ENCODE data around the gene EEA1. TPM values are rescaled to one million over a fixed set of nuclear protein-coding genes. Genes with fewer than 3 reads are reported as not detected.

The EEA1 gene
- total and polyA plus RNA-seq, 10 of the 15 experiments (the other 5 are each of a cell fraction or from before 2014, with no cell fraction given): 5.5 to 40.3 (median 13.5) TPM

- 0 out of 2 replicates have a peak overlapping the region, but pooled peaks have one; percentile 25 for H3K9ac ChIP-seq (ENCODE audit: control insufficient read depth, insufficient read depth, low read length)
- DNase-seq (ENCODE audit: low read depth, low spot score): peak; percentile 44
- intact Hi-C loops (cut with micrococcal nuclease; ENCODE audit: unreplicated experiment) (loop anchor here (5.0 kb wide), 5 partner anchors 45 to 450 kb away; partner anchors contain the start of genes NUDT4 and PLEKHG7), in situ Hi-C loops (cut with MboI) (no loop called here)
- H2AFZ ChIP-seq (ENCODE audit: control insufficient read depth, low read depth, low read length): no peak overlapping the region
- SMC1A ChIA-PET (ENCODE audit: uncharacterized antibody, unreplicated experiment): interaction anchor here (0.5 to 7.4 kb wide), 37 partner anchors 12 to 1545 kb away, joined by 3 to 76 read pairs (median 4); no protein-coding TSS in a partner anchor
- no peaks in the 10 kb centered on the region for H3K27me3 ChIP-seq (replicated peaks in 1 of 2; ENCODE audit: control insufficient read depth in 2 of 2, insufficient read depth in 2 of 2, low read length in 1 of 2)
- no peaks in the 10 kb centered on the region for H4K20me1 ChIP-seq (ENCODE audit: control insufficient read depth, insufficient read depth)
- FAIRE-seq: no peak
- peak overlapping the region; percentile 88; the same call in 1 of the 2 replicates for H3K27ac ChIP-seq (ENCODE audit: control insufficient read depth, insufficient read depth)
- BruUV-seq (replicated peaks): no TSS peak
- TF ChIP-seq RAD21 (IDR thresholded peaks at IDR 0.05; ENCODE audit: insufficient read depth, low read depth, low read length) (peak; percentile 21; the same call in 1 of the 2 replicates), CREB1 (IDR thresholded peaks at IDR 0.05; ENCODE audit: low read depth) (peak; percentile 58; the same call in 1 of the 2 replicates), ZNF24 (IDR thresholded peaks at IDR 0.05) (0 out of 2 replicates have a peak, but pooled peaks have one; percentile 4), CREM (IDR thresholded peaks at IDR 0.05; ENCODE audit: low read depth) (peak; percentile 5; the same call in 1 of the 2 replicates), MTA3 (IDR thresholded peaks at IDR 0.05; ENCODE audit: borderline replicate concordance, low read length) (0 out of 2 replicates have a peak, but pooled peaks have one; percentile 16), BMI1 (IDR thresholded peaks at IDR 0.05; ENCODE audit: borderline replicate concordance) (no peak), EP300 (IDR thresholded peaks at IDR 0.05; ENCODE audit: borderline replicate concordance in 1 of 2, control insufficient read depth in 1 of 2, low read depth in 2 of 2, low read length in 2 of 2) (0 out of 4 replicates have a peak, but pooled peaks of 1 of the 2 experiments have one; percentile 29), MEF2A (IDR thresholded peaks at IDR 0.05; ENCODE audit: insufficient read depth, low read depth, low read length) (0 out of 2 replicates have a peak, but pooled peaks have one; percentile 43), MYB (IDR thresholded peaks at IDR 0.05; ENCODE audit: borderline replicate concordance, low read depth, low read length) (no peak), ZBED1 (IDR thresholded peaks at IDR 0.05; ENCODE audit: borderline replicate concordance) (0 out of 2 replicates have a peak, but pooled peaks have one; percentile 29), MEF2B (IDR thresholded peaks at IDR 0.05; ENCODE audit: partially characterized antibody, poor library complexity, severe bottlenecking) (peak; percentile 74), PKNOX1 (IDR thresholded peaks at IDR 0.05) (peak; percentile 45), IRF4 (IDR thresholded peaks at IDR 0.05; ENCODE audit: low read depth, low read length) (no peak), EZH2 (IDR thresholded peaks at IDR 0.05; ENCODE audit: borderline replicate concordance, control insufficient read depth, low read depth, low read length) (no peak), CBFB (IDR thresholded peaks at IDR 0.05; ENCODE audit: low read depth) (no peak)
- TF ChIP-seq, protein P1, sequence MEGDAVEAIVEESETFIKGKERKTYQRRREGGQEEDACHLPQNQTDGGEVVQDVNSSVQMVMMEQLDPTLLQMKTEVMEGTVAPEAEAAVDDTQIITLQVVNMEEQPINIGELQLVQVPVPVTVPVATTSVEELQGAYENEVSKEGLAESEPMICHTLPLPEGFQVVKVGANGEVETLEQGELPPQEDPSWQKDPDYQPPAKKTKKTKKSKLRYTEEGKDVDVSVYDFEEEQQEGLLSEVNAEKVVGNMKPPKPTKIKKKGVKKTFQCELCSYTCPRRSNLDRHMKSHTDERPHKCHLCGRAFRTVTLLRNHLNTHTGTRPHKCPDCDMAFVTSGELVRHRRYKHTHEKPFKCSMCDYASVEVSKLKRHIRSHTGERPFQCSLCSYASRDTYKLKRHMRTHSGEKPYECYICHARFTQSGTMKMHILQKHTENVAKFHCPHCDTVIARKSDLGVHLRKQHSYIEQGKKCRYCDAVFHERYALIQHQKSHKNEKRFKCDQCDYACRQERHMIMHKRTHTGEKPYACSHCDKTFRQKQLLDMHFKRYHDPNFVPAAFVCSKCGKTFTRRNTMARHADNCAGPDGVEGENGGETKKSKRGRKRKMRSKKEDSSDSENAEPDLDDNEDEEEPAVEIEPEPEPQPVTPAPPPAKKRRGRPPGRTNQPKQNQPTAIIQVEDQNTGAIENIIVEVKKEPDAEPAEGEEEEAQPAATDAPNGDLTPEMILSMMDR (IDR thresholded peaks at IDR 0.05 in 2 of 3, conservative IDR thresholded peaks at IDR 0.05 in 1 of 3; ENCODE audit: control insufficient read depth in 2 of 3, extremely low read depth in 1 of 3, insufficient read depth in 1 of 3, low read depth in 3 of 3, low read length in 3 of 3): peak; percentile 11 to 31 (median 14); a peak in 3 of 6 replicates
- H3K9me3 ChIP-seq (replicated peaks; ENCODE audit: control insufficient read depth, insufficient read depth, low read length): peaks cover under 1% of the 10 kb centered on the region; the same call in 1 of the 3 replicates
- POLR2A ChIA-PET: interaction anchor here (0.6 to 2.9 kb wide), 12 partner anchors 9 to 424 kb away, joined by 3 to 11 read pairs (median 4); no protein-coding TSS in a partner anchor
- CTCF ChIA-PET: interaction anchor here (0.6 to 3.3 kb wide), 18 partner anchors 11 to 497 kb away, joined by 3 to 20 read pairs (median 5); no protein-coding TSS in a partner anchor
- no peaks in the 10 kb centered on the region for H3K36me3 ChIP-seq (ENCODE audit: control insufficient read depth in 2 of 2, insufficient read depth in 2 of 2, low read length in 1 of 2)
- RAD21 ChIA-PET (ENCODE audit: unreplicated experiment): interaction anchor here (0.7 to 3.6 kb wide), 22 partner anchors 27 to 1175 kb away, joined by 3 to 17 read pairs (median 4); no protein-coding TSS in a partner anchor
- peaks cover 6% of the 10 kb centered on the region for H3K4me1 ChIP-seq (ENCODE audit: control insufficient read depth, insufficient read depth, low read length)
- peak overlapping the region; percentile 74 for H3K4me3 ChIP-seq
- 1% methylated on average over 4 of the region's 4 CpGs for WGBS (ENCODE audit: insufficient coverage, insufficient replicate concordance, low lambda C conversion rate, missing lambda C conversion rate)
- H3K4me2 ChIP-seq (ENCODE audit: control insufficient read depth, insufficient read depth): peak overlapping the region; percentile 85
- peaks cover 55% of the 10 kb centered on the region for H3K79me2 ChIP-seq (ENCODE audit: control insufficient read depth, insufficient read depth, low read length)
- ATAC-seq: peak; percentile 52
Measured at GRCh38 chr12:92927055-92927435, 2.0 kb downstream of the EEA1 start.
